A673 (cell line): ENCODE data around the gene IL10RB.

Experiments used
- CTCF ChIP-seq: fragments of 300-800, 200-600 bp; sonication (generic); conservative IDR thresholded peaks from 2 replicates; pipeline ENCODE4 v1.5.1; 2017; ENCODE audit warnings: low read depth, mild to moderate bottlenecking, antibody characterized with exemption, low read length, moderate library complexity, mixed read lengths
- EZH2 ChIP-seq: fragments of 200-600 bp; sonication (generic); IDR thresholded peaks from 2 replicates; pipeline ENCODE4 v1.6.1; 2017; ENCODE audit warnings: borderline replicate concordance, low read depth, mild to moderate bottlenecking, mixed read lengths, antibody characterized with exemption, low read length; ENCODE audit not compliant: poor library complexity, severe bottlenecking

DNA sequence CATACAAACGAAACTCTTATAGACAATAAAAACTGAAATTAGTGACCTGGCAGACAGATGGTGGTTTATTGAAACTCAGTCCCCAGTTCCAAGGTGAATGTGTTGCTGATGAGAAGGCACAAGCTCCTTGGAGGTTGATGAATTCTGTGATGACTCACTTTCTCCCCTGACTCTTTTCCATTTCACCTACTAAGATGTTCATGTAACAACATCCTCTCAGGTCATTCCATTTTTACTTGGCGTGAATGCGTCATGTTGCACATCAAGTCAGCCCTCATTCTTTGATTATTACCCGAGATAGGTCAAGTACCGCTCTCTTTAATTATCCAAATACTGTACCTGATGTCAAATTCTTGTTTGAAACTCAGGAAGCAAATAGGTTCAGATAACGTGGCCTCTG lies 10.1 kb upstream of the IL10RB start:
- TF ChIP-seq CTCF (no peak), EZH2 (no peak)
